Measurements from ENCODE around the gene CFC1.
"Not testable (repeated sequence)": the region's sequence is repeated elsewhere in the genome, so short reads cannot be mapped to it uniquely, and the experiment has no call there.

Gene CFC1

DNA sequence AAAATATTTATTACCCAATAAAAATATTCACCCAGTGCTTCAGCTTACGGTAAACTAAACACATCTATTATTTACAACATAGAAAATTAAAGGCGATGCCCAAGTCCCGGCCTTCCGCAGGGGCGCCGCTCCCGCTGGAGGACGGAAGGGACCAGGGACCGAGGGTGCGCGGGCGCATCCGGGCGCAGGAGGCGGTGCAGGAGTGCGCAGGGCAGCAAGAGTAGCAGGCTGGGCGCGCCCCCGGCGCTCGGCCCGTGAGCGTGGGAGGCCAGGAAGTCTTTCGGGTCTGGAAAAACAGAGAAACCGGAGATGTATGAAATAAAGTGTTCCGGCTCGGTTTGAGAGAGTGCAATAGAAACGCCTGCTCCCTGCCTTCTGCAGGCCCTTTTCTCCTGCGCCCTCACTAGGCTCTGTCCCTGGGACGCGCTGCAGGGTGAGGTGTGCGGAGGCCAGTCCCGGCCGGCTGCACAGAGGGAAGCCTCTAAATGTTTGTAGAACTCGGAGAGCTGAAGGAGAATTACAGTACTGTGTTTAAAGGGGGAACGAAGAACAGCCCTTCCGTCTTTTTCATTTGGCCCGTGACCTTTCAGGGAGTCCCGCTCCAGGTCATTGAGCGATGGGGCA is 6.5 kb downstream of the CFC1 start:
- DNase-seq (ENCODE audit: low spot score in 2 of 2); H3K4me1 Mint-ChIP-seq; H3K36me3 Mint-ChIP-seq; ATAC-seq; H3K27ac Mint-ChIP-seq; H3K9me3 Mint-ChIP-seq; H3K4me3 Mint-ChIP-seq: not testable (repeated sequence)

DNA sequence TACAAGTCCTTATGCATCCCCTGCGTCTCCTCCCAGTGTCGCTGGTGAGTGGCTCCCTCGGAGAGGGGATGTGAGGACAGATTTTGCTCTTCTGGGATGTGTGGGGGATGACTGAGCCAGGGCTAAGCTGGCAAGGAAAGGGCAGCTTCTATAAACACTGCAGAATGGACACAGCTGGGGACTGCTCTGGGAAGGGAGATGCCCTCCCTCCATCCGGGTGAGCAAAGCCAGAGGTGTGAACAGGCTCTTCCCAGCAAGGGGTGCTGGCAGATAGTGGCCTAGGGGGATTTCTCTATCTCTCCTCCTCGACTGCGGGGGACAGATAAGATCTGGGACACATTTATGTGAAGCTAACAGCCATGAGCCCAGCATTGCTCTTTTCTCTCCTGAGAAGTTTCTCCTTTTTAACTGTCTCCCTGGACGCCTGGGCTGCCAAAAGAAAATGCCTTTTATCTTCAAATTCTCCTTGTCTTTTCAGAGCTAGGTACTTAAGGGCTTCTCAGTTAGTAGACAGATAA is 8.5 kb downstream of the CFC1 start:
- H3K4me3 Mint-ChIP-seq, H3K27ac Mint-ChIP-seq, H3K4me1 Mint-ChIP-seq, H3K9me3 Mint-ChIP-seq, H3K36me3 Mint-ChIP-seq, ATAC-seq: not testable (repeated sequence)
- peak in 1 of 2 donors; percentile 30 for DNase-seq (ENCODE audit: low spot score in 2 of 2)

DNA sequence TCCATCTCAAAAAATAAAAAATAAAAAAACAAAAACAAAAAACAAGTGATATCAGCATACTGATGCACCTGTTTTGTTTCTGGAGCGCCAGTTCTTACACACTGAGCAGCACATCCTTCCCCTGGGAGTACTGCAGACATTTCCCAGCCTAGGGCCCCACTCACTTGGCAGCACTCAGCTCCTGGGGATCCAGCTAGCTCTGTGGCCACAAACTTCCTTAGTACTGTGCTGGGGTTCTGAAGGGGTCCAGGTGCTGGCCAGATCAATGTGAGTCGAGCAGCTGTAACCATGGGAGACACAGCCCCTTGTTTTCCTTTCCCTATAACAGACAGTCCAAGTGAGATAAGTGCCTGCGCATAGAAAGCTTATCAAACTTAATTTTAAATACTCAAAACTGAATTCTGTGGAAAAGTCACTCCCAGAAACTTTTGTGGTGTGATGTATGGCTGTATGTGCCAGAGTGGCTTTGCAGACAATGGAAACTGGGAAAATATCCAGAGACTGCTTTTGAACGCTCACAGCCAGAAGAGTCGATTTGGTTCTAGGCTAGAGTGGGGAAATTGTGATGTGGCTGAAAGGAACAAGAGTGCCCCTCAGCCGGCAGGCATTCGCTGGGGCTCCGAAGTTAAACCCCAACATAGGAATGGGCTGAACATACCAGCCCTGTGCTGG is 9.1 kb downstream of the CFC1 start:
- H3K4me1 Mint-ChIP-seq; H3K36me3 Mint-ChIP-seq; ATAC-seq; H3K4me3 Mint-ChIP-seq; H3K27ac Mint-ChIP-seq; DNase-seq (ENCODE audit: low spot score in 2 of 2); H3K9me3 Mint-ChIP-seq: not testable (repeated sequence)

DNA sequence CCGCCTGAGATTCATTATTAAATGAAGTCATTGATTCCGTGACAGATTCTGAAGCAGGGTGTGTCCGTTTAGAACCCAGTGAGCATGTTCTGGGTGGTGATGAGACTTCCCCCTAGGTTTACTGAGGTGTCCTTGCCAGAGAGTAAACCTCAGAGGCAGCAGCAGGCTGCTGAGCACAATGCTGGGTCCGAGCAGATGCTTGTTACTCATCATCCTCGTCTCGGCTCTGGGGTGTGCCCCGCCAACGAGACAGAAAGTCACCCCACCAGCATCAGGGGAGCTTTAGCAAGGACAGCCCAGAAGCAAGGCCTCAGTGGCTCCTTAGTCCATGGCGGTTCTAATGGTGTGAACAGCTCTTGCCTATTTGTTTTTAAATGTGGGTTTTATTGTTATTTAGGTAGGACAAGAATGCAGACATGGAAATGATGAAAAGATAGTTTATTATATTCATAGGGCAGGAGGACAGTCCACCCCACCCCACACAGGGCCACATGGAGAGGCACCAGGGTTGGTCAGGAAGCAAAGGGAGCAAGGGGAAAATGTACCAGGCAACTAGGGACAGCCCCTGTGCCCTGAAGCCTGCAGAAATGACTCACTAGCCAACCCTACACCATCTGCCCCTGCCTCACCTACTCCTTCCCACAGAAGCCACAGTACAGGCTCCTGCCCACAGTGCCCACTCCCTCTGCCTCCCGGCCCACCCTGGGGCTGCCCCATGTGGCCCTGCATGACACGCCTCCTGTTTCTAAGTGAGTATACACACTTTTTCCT is 10.5 kb downstream of the CFC1 start:
- peak; percentile 96 for ATAC-seq
- H3K4me3 Mint-ChIP-seq, H3K4me1 Mint-ChIP-seq, H3K9me3 Mint-ChIP-seq, H3K36me3 Mint-ChIP-seq, H3K27ac Mint-ChIP-seq: not testable (repeated sequence)
- peak; percentile 23 to 70 for DNase-seq (ENCODE audit: low spot score in 2 of 2)

DNA sequence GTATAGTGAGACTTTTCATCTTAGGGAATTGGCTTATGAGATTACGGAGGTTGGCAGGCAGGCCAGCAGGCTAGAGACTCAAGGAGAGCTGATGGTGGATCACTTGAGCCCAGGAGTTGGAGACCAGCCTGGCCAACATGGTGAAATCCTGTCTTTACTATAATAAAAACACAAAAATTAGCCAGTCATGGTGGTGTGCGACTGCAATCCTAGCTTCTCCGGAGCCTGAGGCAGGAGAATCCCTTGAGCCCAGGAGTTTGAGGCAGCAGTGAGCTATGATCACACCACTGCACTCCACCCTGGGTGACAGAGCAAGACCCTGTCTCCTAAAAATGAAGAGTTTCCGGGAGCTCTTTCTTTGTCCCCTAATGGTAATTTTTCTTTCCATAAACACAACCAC is 14.6 kb downstream of the CFC1 start:
- H3K4me3 Mint-ChIP-seq, H3K36me3 Mint-ChIP-seq, H3K4me1 Mint-ChIP-seq, ATAC-seq, H3K9me3 Mint-ChIP-seq, H3K27ac Mint-ChIP-seq: not testable (repeated sequence)
- DNase-seq (ENCODE audit: low spot score in 2 of 2): peak in 1 of 2 donors; percentile 37

DNA sequence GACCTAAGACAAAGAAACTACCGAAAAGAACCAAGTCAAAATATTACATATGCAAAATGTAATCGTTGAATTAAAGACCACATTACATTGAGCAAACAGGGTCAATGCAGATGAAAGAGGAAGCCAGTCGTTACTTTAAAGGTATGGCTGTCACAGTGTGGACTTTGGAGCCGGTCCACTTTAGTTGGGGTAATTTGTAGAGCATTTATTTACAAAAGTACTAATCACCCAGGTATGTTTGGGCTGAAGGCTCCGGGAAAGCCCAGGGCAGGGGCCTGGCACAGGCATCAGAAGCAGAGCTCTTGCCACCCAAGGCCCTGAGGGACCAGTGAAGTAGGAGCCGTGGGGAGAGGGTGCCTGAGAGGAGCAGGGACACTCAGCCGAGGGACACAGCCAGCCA is 15.8 kb downstream of the CFC1 start:
- H3K4me3 Mint-ChIP-seq; H3K4me1 Mint-ChIP-seq; DNase-seq (ENCODE audit: low spot score in 2 of 2); H3K9me3 Mint-ChIP-seq; ATAC-seq; H3K27ac Mint-ChIP-seq; H3K36me3 Mint-ChIP-seq: not testable (repeated sequence)

DNA sequence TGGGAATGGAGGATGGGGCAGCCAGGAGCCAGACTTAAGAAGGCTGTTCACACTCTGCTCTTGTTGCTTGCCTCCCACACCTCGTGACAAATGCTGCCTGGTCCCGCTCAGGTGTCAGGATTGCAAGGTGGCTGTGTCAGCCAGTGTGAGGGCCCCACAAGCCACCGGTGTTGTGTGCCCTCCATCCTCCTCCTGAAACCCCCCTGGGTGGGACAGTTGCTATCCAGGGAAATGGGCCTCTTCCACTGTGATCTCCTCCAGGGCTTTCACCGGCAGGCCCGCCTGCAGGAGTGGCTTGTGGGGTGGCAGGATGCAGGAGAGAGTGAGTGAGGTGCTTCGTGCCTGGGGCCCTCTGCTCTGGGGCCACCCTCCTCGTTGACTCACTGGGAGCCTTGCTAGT is 16.4 kb downstream of the CFC1 start:
- H3K27ac Mint-ChIP-seq; H3K4me3 Mint-ChIP-seq; H3K9me3 Mint-ChIP-seq; ATAC-seq; H3K36me3 Mint-ChIP-seq; DNase-seq (ENCODE audit: low spot score in 2 of 2); H3K4me1 Mint-ChIP-seq: not testable (repeated sequence)

DNA sequence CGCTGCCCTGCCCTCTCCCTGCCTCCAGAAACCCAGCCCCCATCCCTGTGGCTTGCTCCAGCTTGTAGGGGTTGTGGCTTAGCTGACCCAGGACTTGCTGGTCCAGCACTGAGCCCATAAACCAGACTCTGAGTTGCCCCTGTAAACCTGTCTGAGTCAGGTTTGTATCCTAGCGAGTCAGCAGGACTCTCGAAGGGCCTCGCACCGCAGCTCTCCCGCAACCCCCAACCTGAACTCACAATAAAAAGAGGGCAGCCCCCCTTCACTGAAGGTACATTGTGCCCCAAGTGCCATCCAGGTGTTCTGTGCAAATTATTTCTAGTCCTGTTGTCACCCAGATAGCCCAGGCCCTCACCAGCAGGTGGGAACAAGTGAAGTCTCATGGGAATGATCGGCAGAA is 17.9 kb downstream of the CFC1 start:
- H3K9me3 Mint-ChIP-seq, H3K36me3 Mint-ChIP-seq, ATAC-seq, H3K27ac Mint-ChIP-seq, H3K4me1 Mint-ChIP-seq, H3K4me3 Mint-ChIP-seq: not testable (repeated sequence)
- DNase-seq (ENCODE audit: low spot score in 2 of 2): peak in 1 of 2 donors; percentile 20

DNA sequence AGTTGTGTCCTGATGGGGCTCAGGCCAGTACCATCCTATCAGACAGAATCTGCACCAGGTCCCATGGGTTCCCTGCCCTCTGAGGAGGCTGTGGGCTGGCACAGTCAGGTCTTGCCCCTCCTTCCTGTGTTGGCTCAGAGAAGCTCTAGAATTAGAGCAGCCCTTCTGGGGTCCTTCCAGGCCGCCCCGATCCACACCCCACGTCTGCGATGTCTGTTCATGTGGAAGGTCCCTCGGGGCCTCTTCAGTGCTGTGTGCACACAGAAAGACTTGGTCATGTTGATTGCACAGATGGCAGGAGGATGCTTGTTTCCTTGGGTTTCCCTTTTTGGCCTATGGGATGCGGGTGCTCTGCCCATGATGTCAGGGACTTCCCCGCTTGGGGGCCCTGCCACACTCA is 20.3 kb downstream of the CFC1 start:
- not testable (repeated sequence) for ATAC-seq; H3K4me3 Mint-ChIP-seq; H3K9me3 Mint-ChIP-seq; DNase-seq (ENCODE audit: low spot score in 2 of 2); H3K4me1 Mint-ChIP-seq; H3K36me3 Mint-ChIP-seq; H3K27ac Mint-ChIP-seq

DNA sequence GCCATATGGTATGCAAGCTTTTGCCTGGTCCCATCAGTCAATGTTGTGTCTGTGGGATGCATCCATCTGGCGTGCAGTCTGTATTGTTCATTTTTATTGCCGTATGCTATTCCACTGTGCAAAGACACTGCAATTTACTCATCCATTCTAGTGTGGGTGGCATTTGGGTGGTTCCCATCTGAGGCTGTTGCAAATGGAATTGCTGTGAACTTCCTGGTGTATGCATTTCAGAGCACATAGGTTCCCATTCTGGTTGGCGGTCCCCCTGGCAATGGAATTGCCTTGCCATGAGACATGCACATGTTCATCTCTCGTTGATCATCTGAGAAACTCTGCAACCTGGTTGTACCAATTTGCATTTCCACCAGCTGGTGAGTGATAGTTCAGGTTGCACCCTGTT is 21.8 kb downstream of the CFC1 start:
- not testable (repeated sequence) for H3K9me3 Mint-ChIP-seq; H3K4me1 Mint-ChIP-seq; H3K36me3 Mint-ChIP-seq; ATAC-seq; DNase-seq (ENCODE audit: low spot score in 2 of 2); H3K27ac Mint-ChIP-seq; H3K4me3 Mint-ChIP-seq

DNA sequence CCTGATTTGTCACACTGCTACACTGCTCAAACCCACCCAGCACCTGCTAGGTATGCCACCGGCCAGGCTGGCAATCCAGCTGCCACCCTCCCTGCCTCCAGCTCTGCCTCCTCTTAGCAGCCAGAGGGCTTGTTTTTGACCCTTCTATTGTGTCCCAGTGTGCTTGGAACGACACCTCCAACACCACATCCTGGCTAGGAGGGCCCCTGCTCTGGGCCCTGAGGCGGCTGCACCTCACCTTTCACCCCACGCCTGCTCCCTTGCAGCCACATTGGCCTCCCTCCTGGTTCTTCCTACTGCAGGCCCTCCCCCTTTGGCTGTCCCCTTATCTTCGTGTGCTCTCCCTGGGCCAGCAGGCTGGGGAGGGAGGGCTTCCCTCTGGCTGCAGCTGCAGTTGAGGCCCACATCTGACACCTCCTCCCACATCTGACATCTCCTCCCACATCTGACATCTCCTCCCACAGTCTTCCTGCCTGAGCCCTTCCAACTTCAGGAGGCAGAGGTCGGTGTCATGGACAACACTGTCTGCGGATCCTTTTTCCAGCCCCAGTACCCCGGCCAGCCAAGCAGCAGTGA is 23.1 kb downstream of the CFC1 start:
- DNase-seq (ENCODE audit: low spot score in 2 of 2); H3K9me3 Mint-ChIP-seq; H3K4me1 Mint-ChIP-seq; H3K27ac Mint-ChIP-seq; H3K36me3 Mint-ChIP-seq; H3K4me3 Mint-ChIP-seq: not testable (repeated sequence)
- peak; percentile 53 for ATAC-seq

DNA sequence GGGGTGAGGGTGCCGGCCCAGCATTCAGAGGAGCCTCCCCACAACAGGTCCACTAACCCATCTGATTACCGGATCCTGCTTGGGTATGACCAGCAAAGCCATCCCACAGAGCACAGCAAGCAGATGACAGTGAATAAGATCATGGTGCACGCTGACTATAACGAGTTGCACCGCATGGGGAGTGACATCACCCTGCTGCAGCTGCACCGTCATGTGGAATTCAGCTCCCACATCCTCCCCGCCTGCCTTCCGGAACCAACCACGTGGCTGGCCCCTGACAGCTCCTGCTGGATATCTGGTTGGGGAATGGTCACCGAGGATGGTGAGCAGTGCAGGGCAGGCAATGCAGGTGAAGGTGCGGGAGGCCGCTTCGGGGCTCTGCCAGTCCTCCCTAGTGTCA is 25.1 kb downstream of the CFC1 start:
- H3K9me3 Mint-ChIP-seq; H3K36me3 Mint-ChIP-seq; H3K4me1 Mint-ChIP-seq; ATAC-seq; H3K27ac Mint-ChIP-seq; DNase-seq (ENCODE audit: low spot score in 2 of 2); H3K4me3 Mint-ChIP-seq: not testable (repeated sequence)

DNA sequence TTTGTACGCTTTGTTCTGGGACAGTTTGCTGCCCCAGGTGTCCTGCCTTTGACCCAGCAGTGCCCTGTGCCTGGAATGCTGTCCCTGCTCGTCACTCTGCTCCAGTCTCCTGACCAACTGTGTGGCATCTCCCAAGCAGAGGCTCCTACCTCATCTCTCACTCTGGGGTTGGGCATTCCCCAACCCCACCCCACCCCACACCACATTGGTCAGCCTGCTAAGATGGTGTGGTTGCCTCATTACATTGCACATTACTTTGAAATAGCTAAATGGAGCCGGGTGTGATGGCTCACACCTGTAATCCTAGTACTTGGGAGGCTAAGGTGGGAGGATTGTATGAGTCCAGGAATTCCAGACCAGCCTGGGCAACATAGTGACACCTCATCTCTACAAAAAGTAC is 27.4 kb downstream of the CFC1 start:
- not testable (repeated sequence) for H3K4me1 Mint-ChIP-seq; H3K9me3 Mint-ChIP-seq; H3K27ac Mint-ChIP-seq; H3K4me3 Mint-ChIP-seq; H3K36me3 Mint-ChIP-seq; ATAC-seq; DNase-seq (ENCODE audit: low spot score in 2 of 2)

DNA sequence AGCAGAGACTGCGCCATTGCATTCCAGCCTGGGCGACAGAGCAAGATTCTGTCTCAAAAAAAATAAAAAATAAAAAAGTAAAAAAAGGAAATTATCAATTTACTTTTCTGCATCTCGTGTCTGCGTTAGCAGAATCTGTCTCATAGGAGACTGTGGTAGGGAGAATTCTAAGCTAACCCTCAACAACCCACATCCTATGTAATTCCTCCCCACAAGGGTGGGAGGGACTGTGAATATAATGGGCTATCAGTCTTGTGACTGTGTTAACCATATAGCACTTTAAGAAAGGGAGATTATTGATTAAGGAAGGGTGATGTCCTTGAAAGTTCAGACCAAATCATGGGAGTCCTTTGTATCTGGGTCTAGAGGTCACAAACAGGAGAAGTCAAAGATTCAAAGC is 33.2 kb downstream of the CFC1 start:
- H3K27ac Mint-ChIP-seq; H3K4me1 Mint-ChIP-seq; DNase-seq (ENCODE audit: low spot score in 2 of 2); ATAC-seq; H3K4me3 Mint-ChIP-seq; H3K9me3 Mint-ChIP-seq; H3K36me3 Mint-ChIP-seq: not testable (repeated sequence)

DNA sequence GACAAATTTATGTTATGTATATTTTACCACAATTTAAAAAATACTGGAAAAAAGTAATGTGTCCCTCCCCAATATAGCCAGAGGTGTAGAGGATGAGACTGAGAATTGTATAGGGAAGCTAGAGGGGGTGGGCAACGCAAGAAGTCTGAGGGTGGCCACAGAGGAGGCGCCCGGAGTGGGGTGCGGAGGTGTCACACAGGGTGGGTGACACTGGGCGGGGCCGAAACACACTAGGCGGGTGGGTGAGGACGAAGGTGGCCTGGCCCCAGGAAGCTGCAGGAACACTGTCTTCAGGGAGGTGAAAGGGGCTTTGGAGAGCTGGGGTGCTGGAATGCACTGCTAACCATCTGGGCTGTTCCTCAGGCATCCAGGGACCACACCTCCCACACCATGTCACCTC is 42.9 kb downstream of the CFC1 start:
- not testable (repeated sequence) for H3K27ac Mint-ChIP-seq; H3K4me3 Mint-ChIP-seq; ATAC-seq; H3K36me3 Mint-ChIP-seq; H3K4me1 Mint-ChIP-seq; DNase-seq (ENCODE audit: low spot score in 2 of 2); H3K9me3 Mint-ChIP-seq

Data from stimulated activated effector memory CD8-positive, alpha-beta T cell treated with anti-CD3 and anti-CD28 coated beads, Interleukin-12 subunit alpha, Interleukin-12 subunit beta, amount 100 ng/mL, for 72 hours (primary cell).